GM12878 (cell line): ENCODE measurements around the gene TCL1B. TPM values are rescaled to one million over a fixed set of nuclear protein-coding genes. Genes with fewer than 3 reads are reported as not detected.
A peak's percentile ranks its signal among the peaks of the same experiment; 100 is the strongest.

ENCODE experiments used
- ATAC-seq: fragments of 200-7000 bp; cut with Tn5 transposase; 3 replicates; pipeline ENCODE4 v1.9.1; 2020; ENCODE audit warnings: mild to moderate bottlenecking, moderate library complexity
- BruUV-seq: library from RNA; stranded (reverse); fragments of 400-500 nt; replicated peaks from 2 replicates; lab custom pipeline; 2021; lab: Mats Ljungman, UMichigan
- CTCF ChIA-PET: fragments of 300-600 bp; sonication (Branson Sonifier 250); formaldehyde crosslinking; extraction: SDS; loops from one replicate; lab custom pipeline; 2021; ENCODE audit warnings: inconsistent platforms; lab: Yijun Ruan, JAX
- POLR2A ChIA-PET: fragments of 350-600 bp; formaldehyde crosslinking; extraction: SDS; loops from one replicate; lab custom pipeline; 2021; ENCODE audit warnings: inconsistent platforms; lab: Charles Lee
- RAD21 ChIA-PET: fragments of 300-600 bp; sonication (Branson Sonifier 250); formaldehyde crosslinking; loops from one replicate; lab custom pipeline; 2023; ENCODE audit warnings: antibody characterized with exemption; ENCODE audit not compliant: unreplicated experiment; lab: Charles Lee
- SMC1A ChIA-PET: fragments of 300-600 bp; sonication (Branson Sonifier 250); formaldehyde crosslinking; loops from one replicate; lab custom pipeline; 2023; ENCODE audit not compliant: unreplicated experiment, uncharacterized antibody; lab: Charles Lee
- DNase-seq: peaks from one replicate; pipeline ENCODE4 v3.0.0-alpha.2; 2011; ENCODE audit warnings: low read depth, low spot score
- FAIRE-seq: peaks from 3 replicates; lab custom pipeline; 2011; peaks lifted over from hg19 to GRCh38; lab: Jason Lieb, UNC
- H2AFZ ChIP-seq: 2 replicates; pipeline ENCODE4 v1.6.0; 2011; ENCODE audit warnings: low read depth, low read length, control low read depth; ENCODE audit not compliant: control insufficient read depth
- H3K27ac ChIP-seq: 2 replicates; pipeline ENCODE4 v1.5.1; 2011; ENCODE audit warnings: control low read depth; ENCODE audit not compliant: control insufficient read depth, insufficient read depth
- H3K27me3 ChIP-seq, 2 experiments: replicated peaks in 1 of 2; 2 replicates each; pipeline versions ENCODE4 v1.6.0 to v1.6.1; 2011; ENCODE audit warnings: low read length in 1 of 2; ENCODE audit not compliant: control insufficient read depth in 2 of 2, insufficient read depth in 2 of 2
- H3K36me3 ChIP-seq, 2 experiments: 2 replicates each; pipeline ENCODE4 v1.5.1; 2011; ENCODE audit warnings: low read length in 1 of 2; ENCODE audit not compliant: control insufficient read depth in 2 of 2, insufficient read depth in 2 of 2
- H3K4me1 ChIP-seq: 2 replicates; pipeline ENCODE4 v1.6.1; 2011; ENCODE audit warnings: mild to moderate bottlenecking, low read length, moderate library complexity, mixed read lengths; ENCODE audit not compliant: control insufficient read depth, insufficient read depth
- H3K4me2 ChIP-seq: 2 replicates; pipeline ENCODE4 v1.6.0; 2011; ENCODE audit warnings: control low read depth; ENCODE audit not compliant: control insufficient read depth, insufficient read depth
- H3K4me3 ChIP-seq: fragments of 200-600 bp; sonication (generic); 2 replicates; pipeline ENCODE4 v1.5.1; 2016
- H3K79me2 ChIP-seq: 2 replicates; pipeline ENCODE4 v1.6.0; 2011; ENCODE audit warnings: low read length; ENCODE audit not compliant: control insufficient read depth, insufficient read depth
- H3K9ac ChIP-seq: 2 replicates; pipeline ENCODE4 v1.8.0; 2011; ENCODE audit warnings: low read length, control low read depth, mixed read lengths; ENCODE audit not compliant: control insufficient read depth, insufficient read depth
- H3K9me3 ChIP-seq: replicated peaks from 3 replicates; pipeline ENCODE4 v1.5.1; 2011; ENCODE audit warnings: mild to moderate bottlenecking, low read length; ENCODE audit not compliant: control insufficient read depth, insufficient read depth
- H4K20me1 ChIP-seq: 2 replicates; pipeline ENCODE4 v1.6.0; 2011; ENCODE audit not compliant: control insufficient read depth, insufficient read depth
- CTCF ChIP-seq, 3 experiments: IDR thresholded peaks in 2 of 3; conservative IDR thresholded peaks in 1 of 3; 2 replicates each; pipeline ENCODE4 v1.5.1; 2011; ENCODE audit warnings: low read depth in 3 of 3, low read length in 3 of 3, mild to moderate bottlenecking in 3 of 3, control low read depth in 2 of 3, moderate library complexity in 2 of 3, inconsistent platforms in 1 of 3, mixed read lengths in 1 of 3; ENCODE audit not compliant: control insufficient read depth in 2 of 3, insufficient read depth in 1 of 3; ENCODE audit errors: extremely low read depth in 1 of 3
- HDAC2 ChIP-seq: fragments of 200-600 bp; sonication (generic); IDR thresholded peaks from 2 replicates; pipeline ENCODE4 v1.6.1; 2017
- RUNX3 ChIP-seq: IDR thresholded peaks from 2 replicates; pipeline ENCODE4 v1.6.1; 2012; ENCODE audit warnings: low read length, inconsistent platforms
- SRF ChIP-seq, 2 experiments: IDR thresholded peaks; 2 replicates each; pipeline ENCODE4 v1.6.1; 2011; ENCODE audit warnings: low read depth in 2 of 2, low read length in 2 of 2, mild to moderate bottlenecking in 1 of 2, moderate library complexity in 1 of 2
- TARDBP ChIP-seq: IDR thresholded peaks from 2 replicates; pipeline ENCODE4 v1.6.1; 2016; ENCODE audit warnings: borderline replicate concordance
- YBX1 ChIP-seq: fragments of 450-650 bp; IDR thresholded peaks from 2 replicates; pipeline ENCODE4 v1.6.1; 2016; ENCODE audit warnings: antibody characterized with exemption
- YY1 ChIP-seq: IDR thresholded peaks from 2 replicates; pipeline ENCODE4 v1.6.1; 2011; ENCODE audit warnings: low read depth, mild to moderate bottlenecking, low read length
- WGBS: methylation state at CpG from one replicate; pipeline ENCODE4 v1.1.6; 2016; ENCODE audit warnings: low lambda C conversion rate; ENCODE audit not compliant: insufficient replicate concordance, insufficient coverage; ENCODE audit errors: missing lambda C conversion rate; 5-methylcytosine and 5-hydroxymethylcytosine counted together
- in situ Hi-C: fragments of 300-500 bp; cut with MboI; formaldehyde crosslinking; loops from 9 replicates; pipeline ENCODE4 v1.14.3; 2018; ENCODE audit warnings: mixed read lengths
- intact Hi-C: fragments of 100-400 bp; cut with micrococcal nuclease; formaldehyde crosslinking; loops from one replicate; pipeline ENCODE4 v1.14.2; 2022; ENCODE audit not compliant: unreplicated experiment
- polyA plus RNA-seq, 11 experiments: library from polyadenylated mRNA; depleted of rRNA in 4 of 11; unstranded in 6 of 11; stranded (reverse) in 5 of 11; fragments of >200 nt; fragmentation: Nextera tagmentation in 4 of 11; fragmentation: Illumina TruSeq in 1 of 11; extraction: Ambion mirVana in 4 of 11; extraction: Trizol in 1 of 11; gene quantifications; 1 replicate in 1 of 11; 2 replicates in 10 of 11; pipeline versions ENCODE4 v1.2.1 to v1.2.3, GENCODE V29; 2011 to 2016; ENCODE audit warnings: inconsistent platforms in 2 of 11, missing spikeins in 2 of 11, low read depth in 1 of 11
- total RNA-seq, 4 experiments: library from RNA; depleted of rRNA in 3 of 4; stranded (reverse); fragments of >200 nt in 3 of 4; fragmentation: Illumina TruSeq in 1 of 4; extraction: Trizol in 1 of 4; gene quantifications; 2 replicates each; pipeline versions ENCODE4 v1.2.1 to v1.2.3, GENCODE V29; 2013 to 2021

TCL1B gene
- total and polyA plus RNA-seq, 10 of the 15 experiments (the other 5 are each of a cell fraction or from before 2014, with no cell fraction given) = 0.10 to 0.18 (median 0.13) TPM; not detected in 6

- FAIRE-seq = no peak
- no TSS peak for BruUV-seq
- H3K36me3 ChIP-seq = no peaks in the 10 kb centered on the region
- WGBS = 3% methylated on average over 5 of the region's 5 CpGs
- no peak for DNase-seq
- ChIA-PET RAD21 (interaction anchor here (0.9 kb wide), 2 partner anchors 16 to 137 kb away, joined by 3 read pairs; no protein-coding TSS in a partner anchor), CTCF (interaction anchor here (0.9 to 2.5 kb wide), 4 partner anchors 16 to 93 kb away, joined by 4 to 11 read pairs (median 6); no protein-coding TSS in a partner anchor), SMC1A (interaction anchor here (0.7 to 1.9 kb wide), 9 partner anchors 10 to 159 kb away, joined by 3 to 6 read pairs (median 3); no protein-coding TSS in a partner anchor), POLR2A (interaction anchor here (1.4 kb wide), 1 partner anchor 14 kb away, joined by 3 read pairs; the partner anchor contains the start of gene TCL1A)
- H3K4me3 ChIP-seq = no peak overlapping the region
- H3K27ac ChIP-seq = peak overlapping the region; percentile 70
- no peaks in the 10 kb centered on the region for H4K20me1 ChIP-seq
- in situ Hi-C loops = no loop called here
- peak overlapping the region; percentile 55 for H3K9ac ChIP-seq
- peak overlapping the region; percentile 85 for H2AFZ ChIP-seq
- no peaks in the 10 kb centered on the region for H3K9me3 ChIP-seq
- peak; percentile 79 for ATAC-seq
- no peaks in the 10 kb centered on the region for H3K27me3 ChIP-seq
- no peaks in the 10 kb centered on the region for H3K79me2 ChIP-seq
- intact Hi-C loops = no loop called here
- peak overlapping the region; percentile 21; the same call in 1 of the 2 replicates for H3K4me2 ChIP-seq
- TF ChIP-seq HDAC2 (no peak), YBX1 (no peak), TARDBP (no peak), CTCF (IDR thresholded peaks at IDR 0.05 in 2 of 3, conservative IDR thresholded peaks at IDR 0.05 in 1 of 3; ENCODE audit: control insufficient read depth in 2 of 3, extremely low read depth in 1 of 3, insufficient read depth in 1 of 3, low read depth in 3 of 3, low read length in 3 of 3) (no peak), SRF (IDR thresholded peaks at IDR 0.05; ENCODE audit: low read depth in 2 of 2, low read length in 2 of 2) (0 out of 4 replicates have a peak, but pooled peaks of 1 of the 2 experiments have one; percentile 31), RUNX3 (peak; percentile 20; the same call in 1 of the 2 replicates), YY1 (peak; percentile 66)
- H3K4me1 ChIP-seq = peaks cover 34% of the 10 kb centered on the region
Measured at GRCh38 chr14:95699412-95699811, 13.2 kb downstream of the TCL1B start.
